ENCODE measurements around the gene SORBS2. TPM values are rescaled to one million over a fixed set of nuclear protein-coding genes. Genes with fewer than 3 reads are reported as not detected.
A peak's percentile ranks its signal among the peaks of the same experiment; 100 is the strongest.

Gene SORBS2
- total and polyA plus RNA-seq, 2 of the 4 experiments (the other 2 are of a cell fraction), result 0.18 TPM; not detected in 1

GRCh38 chr4:185597532-185598188 lies 214.3 kb downstream of the SORBS2 start:
- peak; percentile 82 for DNase-seq
- H3K4me3 ChIP-seq (ENCODE audit: insufficient read depth, low read depth, low read length), result no peak overlapping the region
- no peak overlapping the region for H2BK5ac ChIP-seq (ENCODE audit: low read depth, low read length, poor library complexity, severe bottlenecking)
- H3K4me2 ChIP-seq (ENCODE audit: low read depth, low read length), result no peak overlapping the region
- no peak overlapping the region for H3K14ac ChIP-seq (replicated peaks; ENCODE audit: low read depth, low read length)
- H2BK15ac ChIP-seq (ENCODE audit: low read depth, low read length), result no peak overlapping the region
- no peak overlapping the region for H2AK5ac ChIP-seq (ENCODE audit: low read depth, low read length)
- no peak overlapping the region for H4K8ac ChIP-seq (ENCODE audit: low read depth in 2 of 2, low read length in 2 of 2)
- ATAC-seq (ENCODE audit: low read depth), result peak; percentile 87
- no peak overlapping the region for H2AK9ac ChIP-seq (replicated peaks; ENCODE audit: low read depth, low read length, poor library complexity)
- H2BK20ac ChIP-seq (ENCODE audit: low read depth, low read length), result no peak overlapping the region
- H3K23ac ChIP-seq (ENCODE audit: low read depth, low read length), result no peak overlapping the region
- intact Hi-C loops (cut with micrococcal nuclease) (loop anchor here (1.0 to 10.0 kb wide), 6 partner anchors 126 to 453 kb away; partner anchors contain the start of genes ANKRD37, CCDC110, SLC25A4 and SNX25), in situ Hi-C loops (cut with MboI; ENCODE audit: low sequenced_read_pairs) (no loop called here), dilution Hi-C loops (cut with HindIII; ENCODE audit: low sequenced_read_pairs, unreplicated experiment) (no loop called here)
- H3K56ac ChIP-seq (ENCODE audit: extremely low read depth, insufficient read depth, low read length), result no peak overlapping the region
- no peak overlapping the region for H4K91ac ChIP-seq (ENCODE audit: insufficient read depth, low read depth, low read length)
- no peak overlapping the region for H2AFZ ChIP-seq (replicated peaks; ENCODE audit: low read length, poor library complexity)
- no peaks in the 10 kb centered on the region for H4K20me1 ChIP-seq (ENCODE audit: insufficient read depth, low read length)
- POLR2A ChIA-PET (ENCODE audit: unreplicated experiment), result no interaction called here
- no peaks in the 10 kb centered on the region for H3K9me1 ChIP-seq (ENCODE audit: insufficient read depth, low read length)
- no TSS peak for BruUV-seq (replicated peaks)
- no peak overlapping the region for H4K5ac ChIP-seq (ENCODE audit: low read depth, low read length)
- no peak overlapping the region for H3K27ac ChIP-seq (ENCODE audit: insufficient read depth, low read length)
- H3K18ac ChIP-seq (ENCODE audit: low read depth, low read length), result no peak overlapping the region
- H3K79me1 ChIP-seq (ENCODE audit: low read depth in 1 of 2, low read length in 2 of 2), result no peaks in the 10 kb centered on the region
- H3K4me1 ChIP-seq (ENCODE audit: control insufficient read depth, insufficient read depth, low read length), result no peaks in the 10 kb centered on the region
- no peak overlapping the region for H2BK120ac ChIP-seq (ENCODE audit: low read depth, low read length)
- H3K27me3 ChIP-seq (ENCODE audit: control insufficient read depth, insufficient read depth, low read length), result peaks cover 11% of the 10 kb centered on the region
- CTCF ChIA-PET, result interaction anchor here (0.5 to 1.6 kb wide), 16 partner anchors 12 to 1000 kb away, joined by 3 to 7 read pairs (median 4); partner anchors contain the start of gene CCDC110
- H3K9me3 ChIP-seq (ENCODE audit: control insufficient read depth, insufficient read depth, low read length), result no peaks in the 10 kb centered on the region
- H3K36me3 ChIP-seq (ENCODE audit: control insufficient read depth, insufficient read depth, low read length), result no peaks in the 10 kb centered on the region
- no peak overlapping the region for H3K9ac ChIP-seq (ENCODE audit: low read depth, low read length)
- no peak overlapping the region for H3K4ac ChIP-seq (ENCODE audit: low read depth, low read length)
- 40% methylated on average over 1 of the region's 9 CpGs; no CpG with 5 or more reads in 1 of the 2 experiments for WGBS, 2 experiments (ENCODE audit: extremely low coverage in 2 of 2, insufficient read length in 1 of 2)
- no peak for TF ChIP-seq USF2 (IDR thresholded peaks at IDR 0.05; ENCODE audit: low read depth, low read length)
- no peak for TF ChIP-seq RCOR1 (IDR thresholded peaks at IDR 0.05; ENCODE audit: insufficient replicate concordance, low read length)
- TF ChIP-seq NFE2L2 (IDR thresholded peaks at IDR 0.05; ENCODE audit: low read depth, low read length), result no peak
- no peak for TF ChIP-seq BHLHE40 (IDR thresholded peaks at IDR 0.05; ENCODE audit: low read depth, low read length)
- no peak; the same call in 1 of the 2 replicates for TF ChIP-seq MAFK (IDR thresholded peaks at IDR 0.05; ENCODE audit: low read depth, low read length)
- peak; percentile 86 for TF ChIP-seq CEBPB (IDR thresholded peaks at IDR 0.05; ENCODE audit: low read depth, low read length)
- TF ChIP-seq MXI1 (IDR thresholded peaks at IDR 0.05; ENCODE audit: borderline replicate concordance, low read depth, low read length), result no peak
- no peak for TF ChIP-seq RFX5 (IDR thresholded peaks at IDR 0.05; ENCODE audit: low read depth, low read length)
- TF ChIP-seq SMC3 (IDR thresholded peaks at IDR 0.05; ENCODE audit: low read depth, low read length), result peak; percentile 95
- TF ChIP-seq CHD1 (IDR thresholded peaks at IDR 0.05; ENCODE audit: low read depth, low read length), result no peak
- TF ChIP-seq CTCF (conservative IDR thresholded peaks at IDR 0.05; ENCODE audit: low read depth, low read length), result peak; percentile 99
- TF ChIP-seq RAD21 (IDR thresholded peaks at IDR 0.05; ENCODE audit: low read length), result peak; percentile 98
- TF ChIP-seq ELK1 (IDR thresholded peaks at IDR 0.05; ENCODE audit: borderline replicate concordance, low read depth, low read length), result no peak
- 0 out of 2 replicates have a peak, but pooled peaks have one; percentile 37 for TF ChIP-seq MAZ (IDR thresholded peaks at IDR 0.05; ENCODE audit: borderline replicate concordance, low read depth, low read length)
- TF ChIP-seq FOS (IDR thresholded peaks at IDR 0.05; ENCODE audit: low read depth, low read length), result no peak

Measured in IMR-90 (cell line).